Cardiac fibroblast (primary cell): Measurements from ENCODE around the gene NEAT1.

Experiments
- DNase-seq, 2 donors: peaks; one replicate each; pipeline versions ENCODE4 v3.0.0 to v3.0.0-alpha.2; 2010; ENCODE audit warnings: low read depth in 2 of 2
- H3K4me3 ChIP-seq, 2 donors: replicated peaks in 1 of 2; 1 replicate in 1 of 2; 2 replicates in 1 of 2; pipeline ENCODE4 v1.5.1; 2011; ENCODE audit warnings: low read depth in 2 of 2, low read length in 2 of 2, mild to moderate bottlenecking in 2 of 2, moderate library complexity in 1 of 2
- TF ChIP-seq, protein P1 (sequence below): IDR thresholded peaks from one replicate; pipeline ENCODE4 v1.5.1; 2011; ENCODE audit warnings: low read depth, mild to moderate bottlenecking, low read length, inconsistent platforms

The NEAT1 gene

DNA sequence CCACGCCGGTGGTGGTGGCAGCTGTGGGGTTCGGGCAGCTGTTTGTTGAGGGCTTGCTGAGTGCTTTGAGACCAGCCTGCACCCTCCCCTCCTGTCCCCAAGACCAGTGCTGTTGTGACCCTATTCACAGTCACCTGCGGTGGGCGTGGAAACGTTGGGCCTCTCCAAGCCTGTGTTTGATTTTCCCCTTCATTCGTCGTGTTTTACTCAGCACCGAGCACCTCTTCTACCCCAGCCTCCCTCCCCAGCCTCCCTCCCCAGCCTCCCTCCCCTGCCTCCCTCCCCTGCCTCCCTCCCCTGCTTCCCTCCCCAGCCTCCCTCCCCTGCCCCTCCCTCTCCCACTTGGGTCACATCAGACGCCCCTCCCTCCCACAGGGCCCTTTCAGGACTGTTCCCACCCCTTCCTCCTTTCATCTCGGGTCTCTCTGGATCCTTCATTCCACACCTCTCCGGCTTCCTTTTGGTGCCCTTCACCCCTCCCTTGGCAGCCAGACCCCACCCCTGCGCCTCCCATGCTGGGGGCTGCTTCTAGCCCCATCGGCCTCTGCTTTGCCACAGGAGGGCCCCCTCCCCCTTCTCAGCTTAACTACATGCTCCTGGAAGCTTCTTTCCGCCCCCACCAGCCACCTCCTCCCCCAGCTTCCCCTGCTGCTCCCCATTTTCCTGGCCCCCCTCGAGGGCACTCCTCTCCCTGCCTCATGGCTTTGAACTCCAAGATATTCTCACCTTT lies 21.4 kb upstream of the NEAT1 start:
- TF ChIP-seq, protein P1, sequence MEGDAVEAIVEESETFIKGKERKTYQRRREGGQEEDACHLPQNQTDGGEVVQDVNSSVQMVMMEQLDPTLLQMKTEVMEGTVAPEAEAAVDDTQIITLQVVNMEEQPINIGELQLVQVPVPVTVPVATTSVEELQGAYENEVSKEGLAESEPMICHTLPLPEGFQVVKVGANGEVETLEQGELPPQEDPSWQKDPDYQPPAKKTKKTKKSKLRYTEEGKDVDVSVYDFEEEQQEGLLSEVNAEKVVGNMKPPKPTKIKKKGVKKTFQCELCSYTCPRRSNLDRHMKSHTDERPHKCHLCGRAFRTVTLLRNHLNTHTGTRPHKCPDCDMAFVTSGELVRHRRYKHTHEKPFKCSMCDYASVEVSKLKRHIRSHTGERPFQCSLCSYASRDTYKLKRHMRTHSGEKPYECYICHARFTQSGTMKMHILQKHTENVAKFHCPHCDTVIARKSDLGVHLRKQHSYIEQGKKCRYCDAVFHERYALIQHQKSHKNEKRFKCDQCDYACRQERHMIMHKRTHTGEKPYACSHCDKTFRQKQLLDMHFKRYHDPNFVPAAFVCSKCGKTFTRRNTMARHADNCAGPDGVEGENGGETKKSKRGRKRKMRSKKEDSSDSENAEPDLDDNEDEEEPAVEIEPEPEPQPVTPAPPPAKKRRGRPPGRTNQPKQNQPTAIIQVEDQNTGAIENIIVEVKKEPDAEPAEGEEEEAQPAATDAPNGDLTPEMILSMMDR = no peak
- DNase-seq = no peak
- H3K4me3 ChIP-seq = no peak overlapping the region

DNA sequence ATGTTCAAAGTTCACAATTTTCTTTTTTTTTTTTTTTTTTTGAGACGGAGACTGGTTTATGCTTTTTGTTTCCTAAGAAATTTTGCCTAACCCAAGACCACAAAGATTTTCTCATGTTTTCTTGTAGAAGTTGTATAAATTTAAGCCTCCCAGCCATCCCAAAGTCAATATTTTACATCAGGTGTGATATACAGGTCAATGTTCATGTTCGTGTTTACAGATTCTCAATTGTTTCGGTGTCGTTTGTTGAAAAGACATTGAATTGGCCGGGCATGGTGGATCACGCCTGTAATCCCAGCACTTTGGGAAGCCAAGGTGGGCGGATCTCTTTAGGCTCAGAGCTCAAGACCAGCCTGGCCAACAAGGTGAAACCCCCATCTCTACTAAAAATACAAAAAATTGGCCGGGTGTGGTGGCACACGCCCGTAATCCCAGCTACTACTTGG lies 20.8 kb upstream of the NEAT1 start:
- no peak for DNase-seq
- TF ChIP-seq, protein P1 = no peak

DNA sequence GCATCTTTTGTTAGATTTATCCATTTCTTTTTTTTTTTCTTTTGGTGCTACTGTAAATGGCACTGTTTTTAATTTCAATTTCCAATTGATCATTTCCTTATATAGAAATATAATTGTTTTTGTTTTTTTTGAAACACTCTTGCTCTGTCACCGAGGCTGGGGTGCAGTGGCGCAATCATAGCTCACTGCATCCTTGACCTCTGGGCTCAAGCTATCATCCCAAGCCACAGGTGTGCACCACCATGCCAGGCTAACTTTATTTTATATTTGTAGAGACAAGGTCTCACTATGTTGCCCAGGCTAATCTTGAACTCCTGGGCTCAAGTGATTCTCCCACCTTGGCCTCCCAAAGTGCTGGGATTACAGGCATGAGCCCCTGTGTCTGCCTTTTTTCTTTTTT lies 19.8 kb upstream of the NEAT1 start:
- no peak for DNase-seq
- H3K4me3 ChIP-seq = no peak overlapping the region
- TF ChIP-seq, protein P1 = no peak

More for the DNA sequence above, 20.8 kb upstream of the NEAT1 start:
- no peak overlapping the region for H3K4me3 ChIP-seq

DNA sequence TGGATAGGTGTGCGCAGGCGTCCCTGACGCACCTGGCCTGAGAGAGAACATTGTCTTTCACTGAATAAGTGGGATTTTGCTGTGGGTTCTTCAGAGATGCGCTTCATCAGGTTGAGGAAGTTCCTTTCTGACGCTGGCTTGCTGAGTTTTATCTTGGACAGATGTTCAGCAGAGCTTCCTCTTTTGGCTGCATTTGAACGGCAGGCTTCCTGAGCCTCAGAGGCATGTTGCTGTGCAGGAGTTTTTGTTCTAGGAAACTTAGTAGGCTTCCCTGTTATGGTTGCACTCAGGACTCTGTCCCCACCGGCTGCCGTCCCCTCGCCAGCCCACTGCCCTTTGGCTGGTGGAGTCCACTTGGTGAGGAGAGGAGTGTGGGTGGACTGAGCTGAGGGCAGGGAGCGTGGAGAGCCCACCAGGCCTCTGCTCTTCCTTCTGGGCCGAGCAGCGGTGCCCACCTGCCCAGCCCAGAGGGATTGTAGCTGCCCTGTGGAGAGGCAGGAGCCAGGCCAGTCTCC lies 18.9 kb upstream of the NEAT1 start:
- DNase-seq = no peak
- TF ChIP-seq, protein P1 = no peak
- H3K4me3 ChIP-seq = no peak overlapping the region

DNA sequence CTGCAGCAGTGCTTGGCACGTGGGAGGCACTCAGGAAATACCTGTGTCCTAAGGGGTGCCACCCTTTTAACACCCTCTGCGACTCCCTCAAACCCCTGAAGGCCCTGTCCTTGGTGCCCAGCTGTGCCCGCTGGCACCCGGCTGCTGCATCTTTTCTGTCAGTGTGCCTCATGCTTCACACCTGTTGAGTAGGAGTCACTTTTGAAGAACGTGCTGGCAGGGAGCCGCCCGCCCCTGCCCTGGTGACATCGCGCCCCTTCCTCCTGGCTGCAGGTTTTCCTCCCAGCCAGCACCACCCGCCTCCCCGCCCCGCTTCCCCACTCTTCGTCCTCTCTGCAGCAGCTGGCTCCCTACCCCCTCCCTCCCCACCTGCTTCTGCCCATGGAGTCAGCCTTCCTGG lies 18.4 kb upstream of the NEAT1 start:
- TF ChIP-seq, protein P1 = no peak
- no peak for DNase-seq
- H3K4me3 ChIP-seq = no peak overlapping the region

DNA sequence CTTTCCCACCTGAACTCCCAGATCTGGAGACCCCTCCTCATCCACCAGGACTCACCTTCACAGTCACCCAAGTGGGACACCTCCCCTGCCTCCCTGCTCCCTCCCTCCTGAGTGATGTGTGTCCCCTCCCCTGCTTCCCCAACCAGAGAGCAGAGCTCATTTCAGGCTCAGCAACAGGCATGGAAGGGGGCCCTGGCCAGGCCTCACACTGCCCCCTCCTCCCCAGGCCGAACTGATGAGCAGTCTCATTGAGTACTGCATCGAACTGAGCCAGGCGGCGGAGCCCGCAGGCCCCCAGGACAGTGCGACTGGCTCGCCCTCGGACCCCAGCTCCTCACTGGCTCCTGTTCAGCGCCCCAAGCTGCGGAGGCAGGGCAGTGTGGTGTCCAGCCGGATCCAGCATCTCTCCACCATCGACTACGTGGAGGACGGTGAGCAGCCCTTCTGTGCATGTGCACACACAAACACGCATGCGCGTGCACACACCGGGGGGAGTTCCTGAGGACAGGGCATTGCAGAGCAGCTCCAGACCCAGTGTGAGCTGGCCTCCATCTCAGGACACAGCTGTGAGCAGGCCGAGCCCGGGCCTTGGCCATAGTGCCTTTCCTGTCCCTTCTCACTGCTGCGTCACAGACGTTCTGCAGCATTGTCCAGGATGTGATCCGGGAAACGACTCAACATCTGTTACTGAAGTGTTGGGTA lies 17.8 kb upstream of the NEAT1 start:
- TF ChIP-seq, protein P1 = no peak
- H3K4me3 ChIP-seq = no peak overlapping the region
- no peak for DNase-seq
